PC-9 (cell line): ENCODE results near the gene FAM47B. TPM values are rescaled to one million over a fixed set of nuclear protein-coding genes. Genes with fewer than 3 reads are reported as not detected.

ENCODE experiments used
- BruUV-seq: library from RNA; stranded (reverse); fragments of 400-500 nt; replicated peaks from 2 replicates; lab custom pipeline; 2021; lab: Mats Ljungman, UMichigan
- CTCF ChIA-PET: fragments of 300-600 bp; sonication (Branson Sonifier 250); formaldehyde crosslinking; loops from one replicate; lab custom pipeline; 2022; ENCODE audit warnings: antibody characterized with exemption; lab: Charles Lee
- POLR2A ChIA-PET: fragments of 300-600 bp; sonication (Branson Sonifier 250); formaldehyde crosslinking; loops from one replicate; lab custom pipeline; 2022; ENCODE audit warnings: antibody characterized with exemption; ENCODE audit not compliant: unreplicated experiment; lab: Charles Lee
- DNase-seq, 2 experiments: peaks; one replicate each; pipeline versions ENCODE4 v3.0.0 to v3.0.0-alpha.2; 2015 to 2022; ENCODE audit warnings: mixed read lengths in 1 of 2
- H2AFZ ChIP-seq: fragments of 200-600 bp; sonication (generic); 2 replicates; pipeline ENCODE4 v1.8.1; 2017; ENCODE audit warnings: antibody characterized with exemption
- H3F3A ChIP-seq: fragments of 200-600 bp; sonication (generic); 2 replicates; pipeline ENCODE4 v1.8.1; 2017; ENCODE audit warnings: antibody characterized with exemption, mild to moderate bottlenecking, low read depth; ENCODE audit not compliant: insufficient read depth
- H3K27ac ChIP-seq: fragments of 200-600 bp; sonication (generic); 2 replicates; pipeline ENCODE4 v1.6.1; 2016; ENCODE audit warnings: mixed run types
- H3K27me3 ChIP-seq: fragments of 200-600 bp; sonication (generic); 2 replicates; pipeline ENCODE4 v1.6.1; 2016; ENCODE audit warnings: low read depth, mixed run types; ENCODE audit not compliant: insufficient read depth
- H3K36me3 ChIP-seq: fragments of 200-600 bp; sonication (generic); 2 replicates; pipeline ENCODE4 v1.6.1; 2016; ENCODE audit warnings: low read depth, mixed run types
- H3K4me1 ChIP-seq: fragments of 200-600 bp; sonication (generic); replicated peaks from 2 replicates; pipeline ENCODE4 v1.6.1; 2016; ENCODE audit warnings: mixed run types; ENCODE audit not compliant: insufficient read depth
- H3K4me2 ChIP-seq: fragments of 200-600 bp; sonication (generic); 2 replicates; pipeline ENCODE4 v1.6.1; 2017; ENCODE audit warnings: mixed run types
- H3K4me3 ChIP-seq: fragments of 200-600 bp; sonication (generic); 2 replicates; pipeline ENCODE4 v1.6.1; 2016; ENCODE audit warnings: mixed run types
- H3K79me2 ChIP-seq: fragments of 200-600 bp; sonication (generic); 2 replicates; pipeline ENCODE4 v1.6.1; 2017; ENCODE audit warnings: low read depth, mixed run types
- H3K9me2 ChIP-seq: fragments of 200-600 bp; sonication (generic); 2 replicates; pipeline ENCODE4 v1.8.1; 2017; ENCODE audit warnings: mild to moderate bottlenecking; ENCODE audit not compliant: insufficient read depth
- H3K9me3 ChIP-seq: fragments of 200-600 bp; sonication (generic); 2 replicates; pipeline ENCODE4 v1.8.1; 2016; ENCODE audit warnings: low read depth; ENCODE audit not compliant: insufficient read depth
- H4K20me1 ChIP-seq: fragments of 200-600 bp; sonication (generic); 2 replicates; pipeline ENCODE4 v1.8.1; 2017; ENCODE audit not compliant: insufficient read depth
- CTCF ChIP-seq: fragments of 200-600 bp; sonication (generic); conservative IDR thresholded peaks from 2 replicates; pipeline ENCODE4 v1.6.1; 2017; ENCODE audit warnings: mixed run types, antibody characterized with exemption, mild to moderate bottlenecking, moderate library complexity
- EZH2 ChIP-seq: fragments of 200-600 bp; sonication (generic); IDR thresholded peaks from 2 replicates; pipeline ENCODE4 v1.8.0; 2017; ENCODE audit warnings: antibody characterized with exemption, low read depth
- intact Hi-C: fragments of 100-400 bp; cut with micrococcal nuclease; formaldehyde crosslinking; loops from one replicate; pipeline ENCODE4 v1.10.0; 2022; ENCODE audit not compliant: unreplicated experiment
- total RNA-seq: library from RNA; stranded (reverse); gene quantifications from 2 replicates; pipeline ENCODE4 v1.2.3, GENCODE V29; 2021

The FAM47B gene
- total RNA-seq, 1 experiment from 2014 or later = not detected

DNA sequence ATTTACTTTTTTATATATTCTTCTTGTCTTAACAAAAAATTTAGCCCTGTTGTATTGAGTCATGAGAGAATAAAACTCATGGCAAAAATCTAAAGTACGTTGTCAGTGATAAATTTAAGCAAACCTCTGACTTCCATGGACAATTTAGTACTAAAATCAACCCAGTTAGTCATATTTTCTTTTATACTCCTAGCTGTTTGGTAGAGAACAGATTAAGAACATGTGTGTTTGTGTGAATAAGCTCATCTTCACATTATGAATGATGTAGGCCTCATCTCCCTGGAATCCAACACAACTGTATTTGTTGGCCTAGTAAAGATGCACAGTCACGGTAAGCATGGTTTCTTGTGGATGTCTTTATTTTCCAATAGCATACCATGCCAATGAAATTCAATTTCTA is 40.8 kb upstream of the FAM47B start:
- Histone ChIP-seq H3K36me3 (no peaks in the 10 kb centered on the region), H3F3A (no peaks in the 10 kb centered on the region), H3K9me2 (no peaks in the 10 kb centered on the region), H3K27me3 (no peaks in the 10 kb centered on the region), H3K4me3 (no peak overlapping the region), H4K20me1 (no peaks in the 10 kb centered on the region), H3K4me1 (no peaks in the 10 kb centered on the region), H3K4me2 (no peak overlapping the region), H3K9me3 (no peaks in the 10 kb centered on the region), H2AFZ (no peak overlapping the region), H3K79me2 (no peaks in the 10 kb centered on the region), H3K27ac (no peak overlapping the region)
- no peak for DNase-seq
- intact Hi-C loops = no loop called here
- CTCF ChIA-PET = no interaction called here
- BruUV-seq = no TSS peak
- POLR2A ChIA-PET = no interaction called here
- TF ChIP-seq EZH2 (no peak), CTCF (no peak)

DNA sequence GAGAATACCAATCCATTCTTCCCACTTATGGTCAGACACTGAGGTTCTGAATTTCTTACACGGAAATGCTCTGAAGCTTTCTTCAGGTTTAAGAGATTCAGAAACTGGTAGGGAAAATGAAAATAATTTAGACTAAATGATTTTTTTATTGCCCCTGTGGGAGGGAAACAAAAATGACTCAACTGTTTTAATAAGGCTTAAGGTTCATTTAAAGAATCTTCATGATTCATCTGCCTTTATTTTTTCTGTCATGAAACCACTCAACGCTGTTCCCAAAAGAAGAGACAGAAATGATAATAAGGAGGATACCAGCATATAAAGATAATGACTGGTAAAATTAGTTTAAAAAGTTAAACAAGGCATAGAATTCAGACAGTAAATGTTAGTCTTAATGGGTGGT is 39.3 kb upstream of the FAM47B start:
- Histone ChIP-seq H3F3A (no peaks in the 10 kb centered on the region), H4K20me1 (no peaks in the 10 kb centered on the region), H3K4me1 (no peaks in the 10 kb centered on the region), H3K27me3 (no peaks in the 10 kb centered on the region), H2AFZ (no peak overlapping the region), H3K27ac (no peak overlapping the region), H3K9me3 (no peaks in the 10 kb centered on the region), H3K36me3 (no peaks in the 10 kb centered on the region), H3K9me2 (no peaks in the 10 kb centered on the region), H3K79me2 (no peaks in the 10 kb centered on the region), H3K4me3 (no peak overlapping the region), H3K4me2 (no peak overlapping the region)
- intact Hi-C loops = no loop called here
- no peak for DNase-seq
- BruUV-seq = no TSS peak
- ChIA-PET CTCF (no interaction called here), POLR2A (no interaction called here)
- TF ChIP-seq CTCF (no peak), EZH2 (no peak)

DNA sequence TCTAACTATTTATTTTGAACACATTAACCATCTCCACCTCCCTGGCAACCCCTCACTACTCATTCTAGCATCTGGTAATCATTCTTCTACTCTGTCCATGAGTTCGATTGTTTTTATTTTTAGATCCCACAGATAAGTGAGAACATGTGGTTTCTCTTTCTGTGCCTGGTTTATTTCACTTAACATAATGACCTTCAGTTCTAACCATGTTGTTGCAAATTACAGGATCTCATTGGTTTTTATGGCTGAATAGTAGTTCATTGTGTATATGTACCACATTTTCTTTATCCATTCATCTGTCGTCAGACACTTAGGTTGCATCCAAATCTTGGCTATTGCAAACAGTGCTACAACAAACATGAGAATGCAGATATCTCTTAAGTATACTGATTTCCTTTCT is 33.4 kb upstream of the FAM47B start:
- TF ChIP-seq CTCF = no peak
- TF ChIP-seq EZH2 = no peak
- Histone ChIP-seq H3K4me2 (no peak overlapping the region), H3K79me2 (no peaks in the 10 kb centered on the region), H3K9me3 (no peaks in the 10 kb centered on the region), H3K9me2 (no peaks in the 10 kb centered on the region), H3K27ac (no peak overlapping the region), H3K4me3 (no peak overlapping the region), H3K36me3 (no peaks in the 10 kb centered on the region), H3K4me1 (no peaks in the 10 kb centered on the region), H3F3A (no peaks in the 10 kb centered on the region), H2AFZ (no peak overlapping the region), H4K20me1 (no peaks in the 10 kb centered on the region), H3K27me3 (no peaks in the 10 kb centered on the region)
- DNase-seq = no peak
- BruUV-seq = no TSS peak
- ChIA-PET POLR2A (no interaction called here), CTCF (no interaction called here)
- intact Hi-C loops = no loop called here
